Bronchial epithelial cell (primary cell): ENCODE data around the gene ZFPL1. TPM values are rescaled to one million over a fixed set of nuclear protein-coding genes. Genes with fewer than 3 reads are reported as not detected.

ENCODE experiments used
- DNase-seq: peaks from one replicate; pipeline ENCODE4 v3.0.0-alpha.2; 2010; ENCODE audit warnings: low read depth
- FAIRE-seq: peaks from 2 replicates; lab custom pipeline; 2011; peaks lifted over from hg19 to GRCh38; lab: Jason Lieb, UNC
- H3K27me3 ChIP-seq: 2 replicates; pipeline ENCODE4 v1.5.1; 2011; ENCODE audit warnings: low read length; ENCODE audit not compliant: control insufficient read depth, insufficient read depth
- H3K36me3 ChIP-seq: 2 replicates; pipeline ENCODE4 v1.5.1; 2011; ENCODE audit warnings: low read length; ENCODE audit not compliant: control insufficient read depth, insufficient read depth
- H3K4me3 ChIP-seq: 2 replicates; pipeline ENCODE4 v1.5.1; 2011; ENCODE audit warnings: mild to moderate bottlenecking, low read depth, low read length, control low read depth
- total RNA-seq: library from RNA; depleted of rRNA; stranded (reverse); fragments of >200 nt; gene quantifications from 2 replicates; pipeline ENCODE4 v1.2.1, GENCODE V29; 2014
- TF ChIP-seq, protein P1 (sequence below): IDR thresholded peaks from 2 replicates; pipeline ENCODE4 v1.5.1; 2011; ENCODE audit warnings: mild to moderate bottlenecking, moderate library complexity, low read length, control low read depth, inconsistent platforms; ENCODE audit not compliant: insufficient read depth, severe bottlenecking

ZFPL1 gene
- total RNA-seq, 1 donor from 2014 or later: 34.2 TPM

DNA sequence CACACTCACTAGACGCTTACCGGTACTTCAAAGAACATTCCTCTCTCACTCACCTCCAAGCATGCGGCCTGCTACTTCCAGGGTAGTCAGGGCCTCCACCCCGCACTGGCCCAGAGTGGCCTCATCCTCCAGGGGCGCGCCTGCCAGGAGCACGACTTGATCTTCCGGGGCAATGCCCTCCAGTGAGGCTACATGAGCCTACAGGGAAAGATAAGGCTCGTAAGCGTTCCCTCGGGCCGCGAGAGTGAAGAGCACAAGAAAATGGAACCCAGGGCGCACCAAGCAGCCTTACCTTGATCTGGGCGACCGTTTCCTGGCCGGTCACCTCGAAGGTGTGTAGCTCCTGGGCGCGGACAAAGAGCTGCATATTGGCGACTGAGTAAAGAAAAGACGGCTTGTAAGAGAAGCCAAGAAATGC is 37.4 kb downstream of the ZFPL1 start:
- Histone ChIP-seq H3K4me3 (peak overlapping the region; percentile 79), H3K36me3 (peaks cover 33% of the 10 kb centered on the region), H3K27me3 (no peaks in the 10 kb centered on the region)
- TF ChIP-seq, protein P1, sequence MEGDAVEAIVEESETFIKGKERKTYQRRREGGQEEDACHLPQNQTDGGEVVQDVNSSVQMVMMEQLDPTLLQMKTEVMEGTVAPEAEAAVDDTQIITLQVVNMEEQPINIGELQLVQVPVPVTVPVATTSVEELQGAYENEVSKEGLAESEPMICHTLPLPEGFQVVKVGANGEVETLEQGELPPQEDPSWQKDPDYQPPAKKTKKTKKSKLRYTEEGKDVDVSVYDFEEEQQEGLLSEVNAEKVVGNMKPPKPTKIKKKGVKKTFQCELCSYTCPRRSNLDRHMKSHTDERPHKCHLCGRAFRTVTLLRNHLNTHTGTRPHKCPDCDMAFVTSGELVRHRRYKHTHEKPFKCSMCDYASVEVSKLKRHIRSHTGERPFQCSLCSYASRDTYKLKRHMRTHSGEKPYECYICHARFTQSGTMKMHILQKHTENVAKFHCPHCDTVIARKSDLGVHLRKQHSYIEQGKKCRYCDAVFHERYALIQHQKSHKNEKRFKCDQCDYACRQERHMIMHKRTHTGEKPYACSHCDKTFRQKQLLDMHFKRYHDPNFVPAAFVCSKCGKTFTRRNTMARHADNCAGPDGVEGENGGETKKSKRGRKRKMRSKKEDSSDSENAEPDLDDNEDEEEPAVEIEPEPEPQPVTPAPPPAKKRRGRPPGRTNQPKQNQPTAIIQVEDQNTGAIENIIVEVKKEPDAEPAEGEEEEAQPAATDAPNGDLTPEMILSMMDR: no peak
- DNase-seq: no peak
- no peak for FAIRE-seq

DNA sequence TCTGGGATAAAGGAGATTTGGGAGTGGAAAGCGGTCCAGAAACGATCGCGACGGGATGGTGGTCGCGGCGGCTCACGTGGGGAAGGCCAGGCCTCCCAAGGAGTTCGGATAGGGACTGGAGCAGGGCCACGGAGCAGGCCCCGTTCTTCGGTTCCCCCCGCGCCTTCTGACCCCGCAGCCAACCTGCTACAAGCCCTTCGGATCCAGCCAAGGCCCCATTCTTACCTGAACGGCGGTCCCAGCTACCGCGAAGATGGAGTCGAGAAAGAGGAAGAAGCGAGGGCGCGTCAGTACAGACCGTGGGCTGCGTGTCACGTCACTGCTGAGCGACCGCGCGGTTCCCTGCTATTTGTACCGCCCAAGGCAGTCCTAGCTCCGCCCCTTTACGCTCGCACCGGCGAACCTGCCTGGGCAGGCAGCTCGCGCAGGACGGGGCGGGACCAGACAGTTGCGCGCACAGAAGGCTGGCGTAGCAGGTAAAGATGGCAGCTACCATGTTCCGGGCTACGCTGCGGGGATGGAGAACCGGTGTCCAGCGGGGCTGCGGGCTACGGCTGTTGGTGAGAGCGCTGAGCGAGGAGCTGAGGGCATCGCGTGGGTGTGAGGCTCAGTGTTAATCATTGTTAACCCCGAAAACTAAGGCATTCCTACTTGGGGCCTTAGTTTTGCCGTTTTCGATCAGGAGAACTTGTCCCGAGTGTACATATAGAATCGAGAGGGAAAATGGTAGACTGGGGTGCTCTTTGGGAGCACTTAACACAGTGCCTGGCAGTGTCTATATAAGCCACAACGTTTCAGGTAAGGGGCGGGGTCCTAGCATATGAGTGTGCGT is 38.1 kb downstream of the ZFPL1 start, which contains the start of the genes FAU and MRPL49:
Gene FAU (minus strand): TSS at position 270 of the 832 bp plus-strand sequence. CDS start 321 bp downstream, outside the sequence.
Gene MRPL49 (plus strand): TSS at position 457 of the 832 bp plus-strand sequence. CDS start 26 bp downstream, at position 483.
- peaks cover 39% of the 10 kb centered on the region for H3K36me3 ChIP-seq
- no peaks in the 10 kb centered on the region for H3K27me3 ChIP-seq
- peak within 1 kb of the TSS; percentile 79 for H3K4me3 ChIP-seq
- FAIRE-seq: no peak
- DNase-seq: peak; percentile 95
- TF ChIP-seq, protein P1: no peak

DNA sequence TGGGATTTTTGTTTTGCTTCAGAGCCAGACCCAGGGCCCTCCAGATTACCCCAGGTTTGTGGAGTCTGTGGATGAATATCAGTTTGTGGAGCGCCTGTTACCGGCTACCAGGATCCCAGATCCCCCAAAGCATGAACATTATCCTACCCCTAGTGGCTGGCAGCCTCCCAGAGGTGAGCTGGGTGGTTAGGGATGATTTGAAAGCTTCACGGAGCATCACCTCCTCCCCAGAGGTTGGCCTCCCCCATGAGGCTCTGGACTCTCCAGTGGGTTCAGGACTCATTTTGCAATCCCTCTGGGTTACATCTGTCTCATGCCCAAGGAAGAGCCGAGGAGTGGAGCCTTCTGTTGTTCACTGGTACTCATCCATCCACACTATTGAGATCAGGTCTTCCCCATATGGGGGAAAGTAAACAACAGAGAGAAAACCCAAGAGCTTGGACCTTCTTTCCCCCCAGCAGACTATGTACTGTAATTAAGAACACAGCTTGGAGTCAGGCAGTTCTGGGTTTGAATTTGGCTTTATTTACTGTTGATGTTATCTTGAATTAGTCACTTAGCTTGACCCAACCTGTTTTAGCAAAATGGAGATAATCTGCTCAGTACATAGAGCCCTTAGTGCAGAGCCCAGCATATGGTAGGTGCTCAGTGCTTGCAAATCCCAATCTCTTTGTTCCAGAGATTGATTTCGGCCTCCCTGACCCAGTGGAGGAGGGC is 40.6 kb downstream of the ZFPL1 start:
- peaks cover 44% of the 10 kb centered on the region for H3K36me3 ChIP-seq
- H3K27me3 ChIP-seq: no peaks in the 10 kb centered on the region
- TF ChIP-seq, protein P1: no peak
- no peak overlapping the region for H3K4me3 ChIP-seq
- DNase-seq (no peak), FAIRE-seq (no peak)

DNA sequence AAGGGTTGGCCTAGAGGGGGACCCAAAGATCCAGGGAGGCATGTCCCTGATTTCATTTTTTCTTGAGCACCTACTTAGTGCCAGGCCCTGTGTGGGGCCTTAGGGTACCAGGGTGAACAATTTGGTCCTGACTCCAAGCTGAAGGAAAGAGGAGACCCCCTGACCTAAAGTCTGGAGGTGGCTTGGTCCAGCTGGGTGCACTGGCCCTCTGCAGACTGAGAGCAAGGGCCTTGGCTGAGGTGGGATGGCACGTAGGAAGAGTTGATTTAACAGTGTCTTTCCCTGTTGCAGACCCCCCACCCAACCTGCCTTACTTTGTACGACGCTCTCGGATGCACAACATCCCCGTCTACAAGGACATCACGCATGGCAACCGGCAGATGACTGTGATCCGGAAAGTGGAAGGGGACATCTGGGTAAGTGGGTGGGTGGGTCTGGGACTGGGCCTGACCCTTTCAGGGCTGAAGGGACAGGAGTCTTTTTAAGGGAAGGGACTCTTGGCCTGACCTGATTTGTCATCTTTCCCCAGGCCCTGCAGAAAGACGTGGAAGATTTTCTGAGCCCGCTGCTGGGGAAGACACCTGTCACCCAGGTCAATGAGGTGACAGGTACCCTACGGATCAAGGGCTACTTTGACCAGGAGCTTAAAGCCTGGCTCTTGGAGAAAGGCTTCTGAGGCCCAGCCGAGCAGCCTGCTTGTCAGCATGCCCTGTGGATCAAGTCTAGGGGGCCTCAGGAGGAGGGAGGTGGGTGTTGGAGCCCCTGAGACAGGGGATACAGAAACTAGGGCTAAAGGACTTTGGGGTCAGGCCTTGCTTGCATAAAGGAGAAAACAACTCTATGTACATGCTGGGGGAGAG is 41.4 kb downstream of the ZFPL1 start:
- no peak for FAIRE-seq

More for the DNA sequence above, 41.4 kb downstream of the ZFPL1 start:
- no peak for DNase-seq
- Histone ChIP-seq H3K4me3 (no peak overlapping the region), H3K36me3 (peaks cover 43% of the 10 kb centered on the region), H3K27me3 (no peaks in the 10 kb centered on the region)
- TF ChIP-seq, protein P1: no peak
